Measurements from ENCODE around the gene RPP14. TPM values are rescaled to one million over a fixed set of nuclear protein-coding genes. Genes with fewer than 3 reads are reported as not detected.
A peak's percentile ranks its signal among the peaks of the same experiment; 100 is the strongest.

RPP14 gene
- total RNA-seq, 4 donors from 2014 or later: 9.1 to 16.0 (median 10.4) TPM

DNA sequence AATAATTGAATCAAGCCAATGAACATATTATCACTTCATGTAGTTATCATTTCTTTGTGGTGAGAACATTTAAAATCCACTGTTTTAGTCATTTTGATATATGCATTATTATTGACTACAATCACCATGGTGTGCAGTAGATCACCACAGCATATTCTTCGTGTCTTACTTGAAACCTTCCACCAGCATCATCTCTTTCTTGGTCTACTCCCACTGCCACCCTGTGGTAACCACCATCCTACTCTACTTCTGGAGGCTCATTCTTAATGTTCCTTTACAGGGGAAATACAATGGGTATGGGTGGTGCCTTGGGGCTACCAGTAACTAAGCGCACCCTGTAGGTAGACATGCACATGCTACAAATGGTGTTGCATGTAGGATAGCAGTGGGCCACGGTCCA lies 52.0 kb downstream of the RPP14 start:
- over 99% methylated on average over 3 of the region's 3 CpGs for WGBS
- Histone ChIP-seq H3K4me3 (no peak overlapping the region), H3K36me3 (no peaks in the 10 kb centered on the region), H3K9me3 (no peaks in the 10 kb centered on the region), H3K27me3 (no peaks in the 10 kb centered on the region), H3K4me1 (peaks cover 8 to 60% (median 38%) of the 10 kb centered on the region in 4 donors), H3K27ac (replicated peaks in 1 of 4) (peak overlapping the region; percentile 32 to 63 (median 50))
- TF ChIP-seq POLR2A (IDR thresholded peaks at IDR 0.05; ENCODE audit: low read depth) (no peak), EP300 (IDR thresholded peaks at IDR 0.05) (no peak), POLR2AphosphoS5 (IDR thresholded peaks at IDR 0.05) (no peak)
- TF ChIP-seq, protein P1, sequence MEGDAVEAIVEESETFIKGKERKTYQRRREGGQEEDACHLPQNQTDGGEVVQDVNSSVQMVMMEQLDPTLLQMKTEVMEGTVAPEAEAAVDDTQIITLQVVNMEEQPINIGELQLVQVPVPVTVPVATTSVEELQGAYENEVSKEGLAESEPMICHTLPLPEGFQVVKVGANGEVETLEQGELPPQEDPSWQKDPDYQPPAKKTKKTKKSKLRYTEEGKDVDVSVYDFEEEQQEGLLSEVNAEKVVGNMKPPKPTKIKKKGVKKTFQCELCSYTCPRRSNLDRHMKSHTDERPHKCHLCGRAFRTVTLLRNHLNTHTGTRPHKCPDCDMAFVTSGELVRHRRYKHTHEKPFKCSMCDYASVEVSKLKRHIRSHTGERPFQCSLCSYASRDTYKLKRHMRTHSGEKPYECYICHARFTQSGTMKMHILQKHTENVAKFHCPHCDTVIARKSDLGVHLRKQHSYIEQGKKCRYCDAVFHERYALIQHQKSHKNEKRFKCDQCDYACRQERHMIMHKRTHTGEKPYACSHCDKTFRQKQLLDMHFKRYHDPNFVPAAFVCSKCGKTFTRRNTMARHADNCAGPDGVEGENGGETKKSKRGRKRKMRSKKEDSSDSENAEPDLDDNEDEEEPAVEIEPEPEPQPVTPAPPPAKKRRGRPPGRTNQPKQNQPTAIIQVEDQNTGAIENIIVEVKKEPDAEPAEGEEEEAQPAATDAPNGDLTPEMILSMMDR (IDR thresholded peaks at IDR 0.05): no peak
- no peak for DNase-seq (ENCODE audit: extremely low spot score)
- intact Hi-C loops (cut with DNase I): no loop called here

DNA sequence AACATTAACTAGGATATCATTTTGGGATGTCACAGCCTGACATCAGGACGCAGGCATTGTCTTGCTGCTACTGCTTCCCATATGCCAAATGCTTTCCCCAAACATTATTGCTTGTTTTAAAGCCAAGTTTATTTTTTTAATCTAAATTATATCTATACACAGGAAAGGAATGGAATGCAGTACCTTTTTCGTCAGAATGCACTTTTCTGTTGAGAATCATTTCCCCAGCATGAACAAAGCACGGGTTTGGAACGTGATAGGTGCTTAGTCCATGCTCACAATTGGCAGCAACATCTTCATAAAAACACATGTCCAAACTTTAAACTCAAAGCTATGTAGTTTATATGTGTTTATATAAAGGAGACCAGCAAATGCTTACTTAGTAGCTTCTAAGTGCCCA lies 52.8 kb downstream of the RPP14 start:
- TF ChIP-seq EP300 (IDR thresholded peaks at IDR 0.05): no peak
- TF ChIP-seq, protein P1 (IDR thresholded peaks at IDR 0.05): no peak
- WGBS: 45% methylated on average over 4 of the region's 4 CpGs
- no peak for DNase-seq (ENCODE audit: extremely low spot score)
- Histone ChIP-seq H3K27ac (replicated peaks in 1 of 4) (peak overlapping the region; percentile 32 to 63 (median 50)), H3K9me3 (no peaks in the 10 kb centered on the region), H3K4me3 (no peak overlapping the region), H3K4me1 (peaks cover 8 to 57% (median 37%) of the 10 kb centered on the region in 4 donors), H3K36me3 (no peaks in the 10 kb centered on the region), H3K27me3 (no peaks in the 10 kb centered on the region)
- intact Hi-C loops (cut with DNase I): no loop called here

DNA sequence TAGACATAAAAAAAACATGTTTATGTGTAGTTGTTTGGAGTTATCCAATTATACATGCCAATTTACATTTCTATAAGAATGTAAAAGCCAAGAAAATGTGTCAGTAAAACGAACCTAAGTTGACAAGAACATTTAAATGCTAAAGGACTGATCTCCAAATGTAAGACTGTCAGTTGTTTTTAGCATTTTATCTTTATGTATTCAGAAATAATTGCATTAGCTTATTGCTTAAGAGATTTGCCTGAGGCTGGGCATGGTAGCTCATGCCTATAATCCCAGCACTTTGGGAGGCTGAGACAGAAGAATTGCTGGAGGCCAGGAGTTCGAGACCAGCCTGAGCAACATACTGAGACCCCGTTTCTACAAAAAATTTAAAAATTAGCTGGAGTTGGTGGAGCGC lies 53.6 kb downstream of the RPP14 start:
- H3K27ac ChIP-seq (replicated peaks in 1 of 4): no peak overlapping the region
- TF ChIP-seq, protein P1 (IDR thresholded peaks at IDR 0.05): no peak
- no peak for TF ChIP-seq POLR2A (IDR thresholded peaks at IDR 0.05; ENCODE audit: low read depth)
- TF ChIP-seq POLR2AphosphoS5 (IDR thresholded peaks at IDR 0.05): no peak
- TF ChIP-seq EP300 (IDR thresholded peaks at IDR 0.05): no peak
- H3K4me1 ChIP-seq: peaks cover 8 to 50% (median 34%) of the 10 kb centered on the region in 4 donors
- no peak for DNase-seq (ENCODE audit: extremely low spot score)
- no peak overlapping the region for H3K4me3 ChIP-seq
- H3K9me3 ChIP-seq: no peaks in the 10 kb centered on the region
- H3K36me3 ChIP-seq: no peaks in the 10 kb centered on the region
- H3K27me3 ChIP-seq: no peaks in the 10 kb centered on the region
- 90% methylated on average over 4 of the region's 4 CpGs for WGBS
- intact Hi-C loops (cut with DNase I): no loop called here

DNA sequence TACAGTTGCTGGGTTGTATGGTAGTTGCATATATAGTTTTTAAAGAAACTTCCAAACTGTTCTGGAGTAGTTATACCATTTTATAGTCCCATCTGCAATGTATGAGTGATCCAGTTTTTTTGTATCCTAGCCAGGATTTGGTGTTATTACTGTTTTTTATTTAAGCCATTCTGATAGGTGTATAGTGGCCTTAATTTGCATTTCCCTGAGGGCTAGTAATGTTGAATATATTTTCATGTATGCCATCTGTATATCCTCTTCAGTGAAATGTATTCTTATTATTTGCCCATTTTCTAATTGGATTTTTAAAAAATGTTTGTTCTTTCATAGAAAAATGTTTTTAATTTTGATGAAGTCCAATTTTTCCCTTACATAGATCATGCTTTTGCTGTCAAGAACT lies 55.8 kb downstream of the RPP14 start:
- H3K36me3 ChIP-seq: no peaks in the 10 kb centered on the region
- H3K9me3 ChIP-seq: no peaks in the 10 kb centered on the region
- intact Hi-C loops (cut with DNase I): no loop called here
- H3K4me3 ChIP-seq: no peak overlapping the region
- TF ChIP-seq POLR2AphosphoS5 (IDR thresholded peaks at IDR 0.05): no peak
- TF ChIP-seq, protein P1 (IDR thresholded peaks at IDR 0.05): no peak
- TF ChIP-seq POLR2A (IDR thresholded peaks at IDR 0.05; ENCODE audit: low read depth): no peak
- H3K4me1 ChIP-seq: peaks cover 0 to 31% (median 21%) of the 10 kb centered on the region in 4 donors
- DNase-seq (ENCODE audit: extremely low spot score): no peak
- no peak overlapping the region for H3K27ac ChIP-seq (replicated peaks in 1 of 4)
- no peaks in the 10 kb centered on the region for H3K27me3 ChIP-seq

DNA sequence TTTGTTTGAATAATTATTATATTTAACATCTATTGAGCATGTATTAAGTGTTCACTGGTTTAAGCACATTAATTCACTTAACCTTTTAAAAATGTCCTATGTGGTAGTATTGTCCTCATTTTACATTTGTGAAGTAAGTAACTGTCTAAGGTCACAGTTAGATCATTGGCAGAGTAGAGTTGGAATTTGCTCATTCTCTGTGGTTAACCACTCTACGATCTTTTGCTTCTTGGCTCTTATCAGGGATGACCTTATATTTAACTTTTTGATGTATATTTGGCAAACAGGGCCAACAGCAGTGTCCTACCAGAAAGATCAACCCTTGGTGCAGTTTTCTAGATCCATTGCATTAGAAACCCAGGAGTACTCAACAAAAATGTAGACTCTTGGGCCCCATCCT lies 60.7 kb downstream of the RPP14 start:
- no peak for TF ChIP-seq EP300 (IDR thresholded peaks at IDR 0.05)
- TF ChIP-seq POLR2AphosphoS5 (IDR thresholded peaks at IDR 0.05): no peak
- TF ChIP-seq POLR2A (IDR thresholded peaks at IDR 0.05; ENCODE audit: low read depth): no peak
- TF ChIP-seq, protein P1 (IDR thresholded peaks at IDR 0.05): no peak
- Histone ChIP-seq H3K27ac (replicated peaks in 1 of 4) (no peak overlapping the region), H3K36me3 (peaks cover 0 to 13% (median 8%) of the 10 kb centered on the region in 4 donors), H3K4me1 (peaks cover 0 to 2% (median under 1%) of the 10 kb centered on the region in 4 donors), H3K9me3 (no peaks in the 10 kb centered on the region), H3K4me3 (no peak overlapping the region), H3K27me3 (no peaks in the 10 kb centered on the region)
- WGBS: 73% methylated on average over 1 of the region's 1 CpG
- DNase-seq (ENCODE audit: extremely low spot score): no peak
- intact Hi-C loops (cut with DNase I): no loop called here
